Right atrium auricular region (tissue), 2 donors: ENCODE data around the gene NXPH1. TPM values are rescaled to one million over a fixed set of nuclear protein-coding genes. Genes with fewer than 3 reads are reported as not detected.

Experiments
- DNase-seq: peaks from one replicate; pipeline ENCODE4 v3.0.0-alpha.2; 2019; ENCODE audit warnings: low spot score
- H3K27ac ChIP-seq, 2 donors: fragments of 200-600 bp; sonication (generic); 1 replicate in 1 of 2; 2 replicates in 1 of 2; pipeline ENCODE4 v1.5.1; 2016 to 2019
- H3K27me3 ChIP-seq, 2 donors: fragments of 200-600 bp; sonication (generic); one replicate each; pipeline versions ENCODE4 v1.5.1 to v1.6.0; 2017 to 2019
- H3K36me3 ChIP-seq: fragments of 200-600 bp; sonication (generic); one replicate; pipeline ENCODE4 v1.5.1; 2016
- H3K4me1 ChIP-seq, 2 donors: fragments of 200-600 bp; sonication (generic); one replicate each; pipeline versions ENCODE4 v1.5.1 to v1.6.0; 2017 to 2019
- H3K4me3 ChIP-seq, 2 donors: fragments of 200-600 bp; sonication (generic); 1 replicate in 1 of 2; 2 replicates in 1 of 2; pipeline ENCODE4 v1.5.1; 2017 to 2019; ENCODE audit warnings: mild to moderate bottlenecking in 1 of 2, moderate library complexity in 1 of 2
- H3K9me3 ChIP-seq, 2 donors: fragments of 200-600 bp; sonication (generic); one replicate each; pipeline ENCODE4 v1.5.1; 2019
- total RNA-seq, 2 donors: library from RNA; depleted of rRNA; stranded (reverse); fragments of >200 nt; gene quantifications; one replicate each; pipeline ENCODE4 v1.1.0, GENCODE V29; 2016
- TF ChIP-seq, protein P1 (sequence below), 2 donors: fragments of 200-600 bp; sonication (generic); IDR thresholded peaks; one replicate each; pipeline ENCODE4 v1.5.1; 2019; ENCODE audit warnings: antibody characterized with exemption in 2 of 2

The NXPH1 gene
- total RNA-seq, 2 donors from 2014 or later, result not detected

GRCh38 chr7:8753355-8753754 is 319.9 kb downstream of the NXPH1 start:
- H3K27me3 ChIP-seq, result no peaks in the 10 kb centered on the region
- H3K4me1 ChIP-seq, result no peaks in the 10 kb centered on the region
- no peaks in the 10 kb centered on the region for H3K9me3 ChIP-seq
- H3K4me3 ChIP-seq, result no peak overlapping the region
- H3K36me3 ChIP-seq, result no peaks in the 10 kb centered on the region
- H3K27ac ChIP-seq, result no peak overlapping the region
- DNase-seq, result no peak
- TF ChIP-seq, protein P1, sequence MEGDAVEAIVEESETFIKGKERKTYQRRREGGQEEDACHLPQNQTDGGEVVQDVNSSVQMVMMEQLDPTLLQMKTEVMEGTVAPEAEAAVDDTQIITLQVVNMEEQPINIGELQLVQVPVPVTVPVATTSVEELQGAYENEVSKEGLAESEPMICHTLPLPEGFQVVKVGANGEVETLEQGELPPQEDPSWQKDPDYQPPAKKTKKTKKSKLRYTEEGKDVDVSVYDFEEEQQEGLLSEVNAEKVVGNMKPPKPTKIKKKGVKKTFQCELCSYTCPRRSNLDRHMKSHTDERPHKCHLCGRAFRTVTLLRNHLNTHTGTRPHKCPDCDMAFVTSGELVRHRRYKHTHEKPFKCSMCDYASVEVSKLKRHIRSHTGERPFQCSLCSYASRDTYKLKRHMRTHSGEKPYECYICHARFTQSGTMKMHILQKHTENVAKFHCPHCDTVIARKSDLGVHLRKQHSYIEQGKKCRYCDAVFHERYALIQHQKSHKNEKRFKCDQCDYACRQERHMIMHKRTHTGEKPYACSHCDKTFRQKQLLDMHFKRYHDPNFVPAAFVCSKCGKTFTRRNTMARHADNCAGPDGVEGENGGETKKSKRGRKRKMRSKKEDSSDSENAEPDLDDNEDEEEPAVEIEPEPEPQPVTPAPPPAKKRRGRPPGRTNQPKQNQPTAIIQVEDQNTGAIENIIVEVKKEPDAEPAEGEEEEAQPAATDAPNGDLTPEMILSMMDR (IDR thresholded peaks at IDR 0.05), result no peak

DNA sequence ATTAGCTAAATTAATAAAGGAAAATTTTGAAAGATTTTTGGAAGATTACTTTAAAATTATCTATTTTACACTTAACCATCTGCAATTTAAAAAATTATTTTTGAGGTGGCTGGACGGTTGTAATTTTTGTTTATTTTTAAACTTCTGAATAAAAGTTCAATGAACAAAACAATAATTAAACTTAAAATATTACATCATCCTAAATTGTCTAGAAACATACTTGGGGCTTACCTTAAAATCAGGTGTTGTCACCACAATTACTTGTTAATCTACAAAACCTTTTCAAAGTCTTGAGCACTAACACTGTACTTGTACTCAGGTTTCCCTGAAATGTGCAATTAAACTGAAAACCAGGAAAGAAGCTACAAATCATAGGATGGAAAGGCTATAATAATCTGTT is 328.3 kb downstream of the NXPH1 start:
- H3K4me3 ChIP-seq, result no peak overlapping the region
- H3K27ac ChIP-seq, result no peak overlapping the region
- no peaks in the 10 kb centered on the region for H3K27me3 ChIP-seq
- no peaks in the 10 kb centered on the region for H3K4me1 ChIP-seq
- TF ChIP-seq, protein P1 (IDR thresholded peaks at IDR 0.05), result no peak
- H3K9me3 ChIP-seq, result no peaks in the 10 kb centered on the region
- no peaks in the 10 kb centered on the region for H3K36me3 ChIP-seq
- DNase-seq, result no peak

DNA sequence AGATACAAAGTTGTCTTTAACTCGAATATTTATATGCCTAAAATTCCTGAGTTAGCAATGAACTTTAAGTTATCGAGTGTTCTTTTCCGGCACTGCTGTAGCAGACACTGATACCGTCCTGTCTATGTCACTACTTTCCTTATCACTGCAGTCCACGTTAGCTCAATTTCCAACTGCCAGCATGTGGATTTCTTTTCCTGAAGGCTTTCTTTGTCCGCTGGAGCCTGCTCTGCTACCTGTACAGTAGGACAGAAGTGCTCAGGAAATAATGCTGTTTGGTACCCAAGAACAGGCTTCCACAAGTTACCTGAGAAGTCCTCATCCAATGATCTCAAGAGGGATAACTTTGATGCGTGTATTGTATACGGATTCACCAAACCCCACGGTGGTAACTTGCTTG is 329.4 kb downstream of the NXPH1 start:
- TF ChIP-seq, protein P1 (IDR thresholded peaks at IDR 0.05), result no peak
- H3K27ac ChIP-seq, result no peak overlapping the region
- DNase-seq, result no peak
- no peaks in the 10 kb centered on the region for H3K9me3 ChIP-seq
- no peaks in the 10 kb centered on the region for H3K4me1 ChIP-seq
- H3K36me3 ChIP-seq, result no peaks in the 10 kb centered on the region
- H3K4me3 ChIP-seq, result no peak overlapping the region
- no peaks in the 10 kb centered on the region for H3K27me3 ChIP-seq

GRCh38 chr7:8765374-8765773 is 332.0 kb downstream of the NXPH1 start:
- Histone ChIP-seq H3K9me3 (no peaks in the 10 kb centered on the region), H3K4me1 (no peaks in the 10 kb centered on the region), H3K36me3 (no peaks in the 10 kb centered on the region), H3K27me3 (no peaks in the 10 kb centered on the region), H3K27ac (no peak overlapping the region), H3K4me3 (no peak overlapping the region)
- no peak for DNase-seq
- TF ChIP-seq, protein P1 (IDR thresholded peaks at IDR 0.05), result no peak

DNA sequence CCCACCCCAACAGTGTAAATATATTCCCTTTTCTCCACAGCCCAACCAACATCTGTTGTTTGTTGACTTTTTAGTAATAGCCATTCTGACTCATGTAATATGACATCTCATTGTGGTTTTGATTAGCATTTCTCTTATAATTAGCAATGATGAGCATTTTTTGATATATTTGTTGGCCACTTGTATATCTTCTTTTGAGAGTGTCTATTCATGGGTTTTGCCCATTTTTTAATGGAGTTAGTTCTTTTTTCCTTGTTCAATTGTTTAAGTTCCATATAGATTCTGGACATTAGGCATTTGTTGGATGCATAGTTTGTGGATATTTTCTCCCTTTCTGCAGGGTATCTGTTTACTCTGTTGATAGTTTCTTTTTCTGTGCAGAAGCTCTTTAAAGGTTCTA is 340.1 kb downstream of the NXPH1 start:
- Histone ChIP-seq H3K27me3 (no peaks in the 10 kb centered on the region), H3K4me3 (no peak overlapping the region), H3K9me3 (no peaks in the 10 kb centered on the region), H3K27ac (no peak overlapping the region), H3K36me3 (no peaks in the 10 kb centered on the region), H3K4me1 (no peaks in the 10 kb centered on the region)
- TF ChIP-seq, protein P1 (IDR thresholded peaks at IDR 0.05), result no peak
- no peak for DNase-seq

DNA sequence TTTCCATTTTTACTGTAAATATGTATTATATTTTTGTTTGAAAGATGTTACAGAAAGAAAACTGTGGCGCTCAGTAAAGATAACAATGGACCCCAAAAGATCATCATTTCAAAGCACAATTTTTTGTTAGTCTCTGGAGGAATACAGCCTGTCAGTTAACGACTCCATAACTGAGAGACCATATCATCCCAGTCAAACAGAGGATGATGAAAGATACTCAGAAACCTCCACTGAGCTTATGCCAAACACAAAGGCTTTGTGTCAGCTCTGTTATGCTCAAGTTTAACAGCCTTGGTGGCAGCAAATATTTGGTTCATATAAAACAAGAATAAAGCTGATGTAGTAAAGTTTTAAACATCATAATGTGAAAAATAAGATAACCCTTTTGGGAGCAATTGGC is 345.1 kb downstream of the NXPH1 start:
- TF ChIP-seq, protein P1 (IDR thresholded peaks at IDR 0.05), result no peak

More for the DNA sequence above, 345.1 kb downstream of the NXPH1 start:
- Histone ChIP-seq H3K27me3 (no peaks in the 10 kb centered on the region), H3K9me3 (no peaks in the 10 kb centered on the region), H3K4me1 (no peaks in the 10 kb centered on the region), H3K4me3 (no peak overlapping the region), H3K36me3 (no peaks in the 10 kb centered on the region), H3K27ac (no peak overlapping the region)
- DNase-seq, result no peak
